ENCODE data around the gene PRDM15.

Gene PRDM15

DNA sequence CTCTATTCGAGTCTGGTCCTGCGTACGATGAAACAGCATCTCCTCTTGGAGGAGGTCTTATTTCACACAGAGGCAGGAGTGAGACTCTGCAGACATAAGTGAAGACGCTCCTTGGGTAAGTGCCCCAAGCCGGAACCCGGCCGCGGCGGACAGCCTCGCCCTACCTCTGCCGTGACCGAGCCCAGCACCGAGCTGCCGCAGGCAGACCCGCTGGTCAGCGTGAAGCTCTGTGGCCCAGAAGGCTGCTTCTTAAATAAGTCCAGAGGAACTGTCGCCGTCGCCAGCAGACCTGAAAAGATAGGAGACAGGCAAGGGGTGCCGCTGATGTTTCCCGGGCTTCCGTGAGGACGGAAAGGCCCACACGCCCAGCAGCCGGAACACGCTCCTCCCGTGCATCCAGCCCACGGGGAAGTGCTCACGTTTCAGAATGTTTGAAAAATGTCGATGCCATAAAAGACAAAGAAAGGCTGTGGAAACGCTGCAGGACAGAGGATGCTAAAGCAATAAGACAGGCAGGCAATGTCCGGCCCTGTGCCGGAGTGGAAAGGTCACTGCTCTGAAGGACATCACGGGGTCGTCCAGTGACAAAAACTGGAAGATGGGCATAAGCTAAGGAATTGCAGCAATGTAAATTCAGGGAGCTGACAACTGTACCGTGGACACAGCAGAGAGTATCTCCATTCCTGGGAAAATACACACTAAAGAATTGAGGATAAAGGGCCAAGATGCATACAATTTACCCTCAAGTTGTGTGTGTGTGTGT lies 28.5 kb upstream of the PRDM15 start:
- no peak for DNase-seq

DNA sequence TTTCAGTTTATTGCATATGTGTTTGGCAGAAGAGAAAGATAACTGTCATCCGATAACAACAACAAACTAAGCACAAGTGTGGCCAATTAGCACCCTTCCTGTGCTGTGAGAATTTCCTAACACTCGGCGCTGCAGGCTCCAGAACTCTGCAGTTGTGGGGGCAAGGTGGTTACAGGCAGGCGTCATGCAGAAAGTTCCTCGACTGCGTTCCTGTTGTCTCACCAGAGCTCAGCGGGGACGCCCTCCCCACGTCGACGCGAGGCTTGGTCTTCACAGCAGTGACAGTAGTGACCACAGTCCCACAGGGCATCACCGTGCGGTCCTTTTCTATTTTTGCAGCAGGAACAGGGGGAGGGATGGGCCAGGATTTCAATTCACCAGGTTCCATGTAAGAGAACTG lies 27.6 kb upstream of the PRDM15 start:
- DNase-seq: no peak

DNA sequence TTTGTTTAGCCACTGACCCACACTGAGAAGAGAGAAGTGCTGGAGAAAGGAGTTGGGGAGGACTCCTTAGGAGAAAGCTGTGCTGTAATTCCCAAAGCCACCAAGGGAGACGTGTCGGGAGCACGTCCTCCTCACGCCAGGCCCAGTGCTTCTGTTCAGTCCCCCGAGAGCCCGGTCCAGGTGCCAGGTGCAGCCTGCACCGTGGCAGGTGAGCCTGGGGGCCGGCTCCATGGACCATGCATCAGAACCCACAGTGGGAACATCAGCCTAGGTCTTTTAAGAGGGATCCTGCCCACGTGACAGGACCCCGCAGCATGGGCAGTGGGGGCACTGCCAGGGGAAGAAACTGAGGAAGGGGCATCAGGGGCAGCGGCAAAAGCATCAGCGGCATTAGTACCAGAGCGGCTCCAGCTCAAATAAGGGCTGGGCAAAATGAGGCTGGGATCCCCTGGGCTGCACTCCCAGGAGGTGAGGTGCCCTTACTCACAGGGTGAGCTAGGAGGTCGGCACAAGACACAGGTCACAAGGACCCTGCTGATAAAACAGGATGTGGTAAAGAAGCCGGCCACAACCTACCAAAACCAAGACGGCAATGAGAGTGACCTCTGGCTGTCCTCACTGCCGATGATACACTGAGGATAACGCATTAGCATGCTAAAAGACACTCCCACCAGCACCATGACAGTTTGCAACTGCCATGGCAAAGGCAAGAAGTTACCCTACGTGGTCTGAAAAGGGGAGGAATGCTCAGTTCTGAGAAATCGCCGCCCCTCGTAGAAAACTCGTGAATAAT lies 24.6 kb upstream of the PRDM15 start:
- DNase-seq: no peak

DNA sequence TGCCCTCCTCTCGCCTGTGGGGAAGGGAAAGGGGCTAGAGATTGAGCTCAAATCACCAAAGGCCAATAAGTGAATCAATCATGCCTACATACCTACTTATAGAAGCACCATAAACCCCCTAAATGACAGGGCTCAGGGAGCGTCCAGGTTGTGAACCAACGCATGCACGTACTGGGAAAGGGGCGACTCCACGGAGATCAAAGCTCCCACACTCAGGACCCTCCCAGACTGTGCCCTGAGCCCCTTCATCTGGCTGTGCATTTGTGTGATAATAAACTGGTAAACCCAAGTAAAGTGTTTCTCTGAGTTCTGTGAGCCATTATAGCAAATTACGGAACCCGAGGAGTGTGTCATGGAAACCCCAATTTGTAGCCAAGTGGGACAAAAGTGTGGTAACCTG lies 23.8 kb upstream of the PRDM15 start:
- DNase-seq: no peak

DNA sequence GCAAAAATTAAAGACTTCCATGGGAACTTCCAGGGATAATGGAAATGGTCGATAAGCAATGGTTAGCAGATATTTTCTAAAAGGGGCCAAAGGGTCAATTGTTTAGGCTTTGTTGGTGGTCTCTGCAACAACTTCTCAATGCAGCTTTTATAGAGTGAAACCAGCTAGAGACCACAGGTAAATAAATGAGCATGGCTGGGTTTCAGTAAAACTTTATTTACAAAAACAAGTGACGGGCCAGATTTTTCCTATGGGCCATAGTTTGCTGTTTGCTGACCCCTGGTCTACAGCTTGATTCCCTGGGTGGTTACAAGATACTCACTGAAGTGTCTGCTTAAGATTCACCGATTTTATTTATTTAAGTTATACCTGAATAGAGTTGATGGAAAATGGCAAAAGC lies 22.6 kb upstream of the PRDM15 start:
- DNase-seq: no peak

DNA sequence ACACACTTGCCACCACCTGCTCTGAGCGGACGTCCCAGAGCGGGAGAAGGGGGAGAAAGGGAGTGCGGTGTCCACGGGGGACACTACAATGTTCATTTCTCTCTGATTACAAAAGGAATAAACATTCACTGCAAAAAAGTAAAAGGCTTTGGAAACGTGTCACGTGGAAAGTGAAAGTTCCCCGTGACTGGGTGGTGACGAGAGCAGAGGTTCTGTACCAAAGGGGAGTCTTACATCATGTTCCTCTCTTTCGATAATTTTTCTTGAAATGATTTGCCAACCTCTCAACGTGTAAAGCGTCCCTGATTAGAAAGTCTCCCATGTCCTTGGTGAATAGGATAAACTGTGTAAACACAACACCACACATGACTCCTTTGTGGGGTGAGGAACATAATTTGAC lies 22.0 kb upstream of the PRDM15 start:
- no peak for DNase-seq

DNA sequence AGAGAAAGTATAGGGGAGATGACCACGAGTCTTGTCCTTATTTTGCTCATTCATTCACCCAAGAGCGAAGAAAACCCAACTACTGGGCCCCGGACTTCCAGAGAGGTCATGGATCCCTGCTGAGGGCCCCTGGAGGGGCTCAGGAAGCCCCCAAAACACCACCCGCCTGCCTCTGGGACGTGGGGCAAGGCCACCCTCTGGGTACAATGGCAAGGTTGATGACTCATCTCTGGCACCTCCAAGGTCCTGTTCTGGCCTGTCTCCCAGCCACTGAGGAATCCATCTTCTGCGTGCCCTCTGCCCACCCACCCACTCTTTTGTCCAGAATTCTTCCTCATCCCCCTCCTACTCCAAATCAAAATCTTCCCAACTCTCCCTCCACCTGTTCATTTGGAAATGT lies 21.3 kb upstream of the PRDM15 start:
- DNase-seq: no peak

DNA sequence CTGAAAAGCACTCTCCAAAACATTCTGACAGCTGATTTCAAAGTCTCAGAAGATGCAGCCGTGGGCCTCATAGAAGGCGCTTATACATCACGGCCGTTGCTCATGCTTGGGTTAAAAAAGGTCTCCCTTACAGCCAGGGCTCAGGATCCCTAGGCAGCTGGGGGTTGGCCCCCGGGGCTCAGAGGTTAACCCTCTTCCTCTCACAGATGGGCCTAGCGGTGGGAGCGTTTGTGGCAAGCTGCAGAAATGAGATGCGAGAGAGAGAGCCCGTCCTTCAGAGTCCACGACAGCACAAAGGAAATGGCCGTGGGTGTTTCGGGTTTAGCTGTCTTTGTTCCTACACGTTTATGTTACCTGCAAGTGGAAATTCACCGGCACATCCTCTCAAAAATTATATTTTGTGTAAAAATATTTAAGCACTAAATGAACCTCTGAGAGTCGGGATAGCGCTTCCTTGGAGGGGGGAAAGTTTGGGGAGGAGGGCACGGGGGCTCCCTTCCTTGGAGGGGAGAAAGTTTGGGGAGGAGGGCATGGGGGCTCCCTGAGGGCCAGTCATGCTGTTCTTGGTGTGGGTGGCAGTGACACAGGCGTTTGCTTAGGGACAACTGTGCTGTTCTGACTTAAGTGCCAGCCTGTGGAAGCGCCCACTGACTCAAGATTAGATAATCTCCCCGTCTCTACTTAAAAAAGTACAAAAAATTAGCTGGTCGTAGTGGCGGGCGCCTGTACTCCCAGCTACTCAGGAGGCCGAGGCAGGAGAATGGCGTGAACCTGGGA lies 20.5 kb upstream of the PRDM15 start:
- DNase-seq: no peak

DNA sequence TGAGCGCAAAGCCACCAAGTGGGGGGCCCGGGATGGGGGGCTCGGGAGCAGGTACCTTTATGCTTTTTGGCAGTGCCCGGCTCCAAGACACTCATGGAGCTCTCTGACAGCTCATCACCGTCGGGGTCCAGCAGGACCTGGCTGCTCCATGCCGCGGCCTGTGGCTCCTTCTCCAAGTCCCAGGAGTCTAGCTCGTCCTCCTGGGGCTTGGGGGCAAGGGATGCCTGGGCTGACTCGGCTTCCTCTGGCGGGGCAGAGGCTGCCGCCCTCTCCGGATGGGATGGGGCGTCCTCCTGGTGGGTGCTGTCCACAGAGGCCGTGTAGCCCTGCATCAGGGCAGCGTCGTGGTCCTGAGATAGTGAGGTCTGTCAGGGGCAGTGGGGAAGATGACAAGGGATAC lies 19.9 kb upstream of the PRDM15 start:
- no peak for DNase-seq

DNA sequence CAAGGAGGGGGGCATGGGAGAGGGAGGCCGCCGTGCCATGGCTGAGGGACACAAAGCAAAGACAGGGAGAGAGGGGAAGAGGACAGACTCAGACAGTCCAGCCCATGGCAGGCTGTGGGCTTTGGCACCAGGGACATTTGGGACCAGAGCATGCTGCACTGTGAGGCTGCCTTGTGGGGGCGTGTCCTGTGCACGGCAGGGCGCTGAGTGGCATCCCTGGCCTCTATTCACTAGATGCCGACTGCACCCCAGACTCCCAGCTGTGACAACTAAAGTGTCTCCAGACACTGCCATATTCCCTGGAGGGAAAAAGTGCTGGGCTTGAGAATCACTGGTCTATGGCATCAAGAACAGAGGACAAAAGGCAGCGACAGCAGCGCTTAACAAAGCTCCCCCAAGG lies 18.6 kb upstream of the PRDM15 start:
- DNase-seq: no peak

DNA sequence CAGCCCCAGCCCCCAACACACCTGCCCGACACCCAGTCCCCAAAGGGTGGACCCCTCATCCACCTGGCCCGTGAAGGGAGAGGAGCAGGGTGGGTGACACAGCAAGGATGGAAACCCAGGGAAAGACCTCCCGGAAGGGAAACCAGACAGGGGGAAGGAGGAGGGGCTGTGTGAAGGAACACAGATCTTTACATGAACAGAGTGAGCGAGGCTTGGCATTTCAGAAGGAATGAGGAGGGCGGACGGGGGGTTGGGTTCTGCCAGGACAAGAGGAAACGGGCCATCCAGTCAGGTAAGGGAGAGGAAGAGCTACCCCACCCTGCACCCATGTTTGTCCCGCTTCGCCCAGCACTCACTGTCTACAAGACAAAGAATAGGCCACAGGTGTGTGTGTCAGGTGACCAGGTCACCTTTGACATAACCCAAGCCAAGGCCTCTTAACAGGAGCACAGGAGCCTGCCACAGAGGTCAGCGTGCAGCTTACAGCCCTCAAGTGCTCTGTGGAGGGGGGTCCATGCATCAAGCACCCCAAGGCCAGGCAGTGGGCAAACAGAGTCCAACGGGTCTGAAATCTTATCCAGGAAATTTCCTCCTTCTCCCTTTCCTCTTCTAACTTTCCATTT lies 18.0 kb upstream of the PRDM15 start:
- DNase-seq: no peak

DNA sequence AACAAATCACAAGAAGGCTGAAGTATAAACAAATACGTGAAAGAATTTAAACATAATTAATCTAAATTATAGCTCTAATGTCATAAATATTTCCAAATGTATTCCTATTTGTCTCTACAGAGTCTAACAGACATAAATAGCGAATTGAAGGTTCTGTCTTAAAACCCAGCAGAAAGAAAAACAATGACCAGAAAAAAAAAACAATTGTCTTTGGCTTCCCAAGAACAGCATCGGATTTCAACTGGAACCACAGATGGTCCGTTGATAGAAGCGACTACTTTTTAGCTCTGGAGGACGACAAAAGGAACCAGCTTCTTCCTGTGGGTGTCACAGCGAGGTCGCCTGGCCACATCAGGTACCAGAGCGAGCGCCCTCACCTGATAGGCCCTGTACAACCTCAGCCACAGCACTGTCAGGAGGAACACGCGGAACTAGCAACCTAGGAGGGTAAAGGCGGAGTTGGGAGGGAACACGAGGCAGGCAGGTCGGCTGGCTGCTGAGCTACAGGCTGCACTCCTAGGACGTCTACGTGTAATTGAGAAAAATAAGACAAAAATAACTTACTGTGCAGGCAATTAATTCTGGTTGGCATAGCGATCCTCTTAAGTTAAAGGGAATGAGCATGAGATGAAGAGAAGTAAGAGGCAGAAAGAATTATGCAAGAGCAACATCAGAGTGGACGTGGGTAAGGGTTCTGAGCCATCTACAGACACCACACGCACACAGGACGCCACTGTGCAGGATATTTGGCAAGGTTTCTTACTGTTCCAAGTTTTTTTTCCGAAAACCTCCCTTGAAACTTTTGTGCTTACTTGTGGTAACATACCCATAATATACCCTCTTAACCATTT lies 16.7 kb upstream of the PRDM15 start:
- peak in 17 of 56 donors; percentile 6 to 57 (median 22) for DNase-seq

DNA sequence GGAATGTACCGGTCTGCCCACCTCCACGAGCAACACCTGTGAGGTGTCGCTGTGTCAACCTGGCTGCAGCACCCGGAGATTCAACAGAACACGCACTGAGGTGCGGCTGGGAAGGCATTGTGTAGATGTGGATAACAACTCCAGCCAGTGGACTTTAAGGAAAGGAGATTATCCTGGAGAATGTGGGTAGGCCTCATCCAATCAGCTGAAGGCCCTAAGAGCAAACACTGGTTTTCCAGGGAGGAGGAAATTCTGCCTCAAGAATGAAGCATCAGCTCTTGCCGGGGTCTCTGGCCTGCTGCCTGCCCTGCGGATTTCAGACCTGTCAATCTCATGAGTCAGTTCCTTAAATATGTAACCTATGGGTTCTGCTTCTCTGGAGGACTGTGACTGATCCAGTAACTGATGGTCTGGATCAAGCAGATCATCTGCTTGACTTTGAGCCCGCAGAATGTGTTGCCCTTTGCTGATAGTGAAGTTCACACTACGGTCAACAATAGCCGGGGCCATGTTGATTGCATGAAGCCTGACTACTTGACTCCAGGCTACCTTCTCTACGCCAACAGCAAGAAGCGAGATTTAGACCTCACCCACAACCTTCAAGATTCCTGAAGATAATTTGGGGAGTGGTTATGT lies 15.9 kb upstream of the PRDM15 start:
- DNase-seq: no peak

DNA sequence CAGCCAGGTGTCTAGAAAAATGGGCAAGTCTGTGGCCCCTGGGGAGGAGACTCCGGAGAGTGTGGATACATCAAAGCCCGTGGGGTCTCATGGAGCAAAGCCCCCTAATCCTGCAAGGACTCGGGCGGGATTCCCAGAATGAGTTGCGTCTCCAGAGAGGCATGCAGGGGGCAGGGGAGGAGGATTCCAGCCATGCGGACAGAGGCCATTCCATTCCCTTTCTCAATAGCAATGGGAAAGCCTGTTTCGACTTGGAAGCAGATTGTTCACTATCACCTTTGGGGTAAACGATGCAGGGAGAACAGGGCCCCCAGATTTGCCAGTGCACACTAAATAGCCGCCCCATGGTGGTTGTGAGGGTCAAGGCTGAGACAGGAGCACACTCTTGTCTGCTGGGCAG lies 15.4 kb upstream of the PRDM15 start:
- DNase-seq: no peak

DNA sequence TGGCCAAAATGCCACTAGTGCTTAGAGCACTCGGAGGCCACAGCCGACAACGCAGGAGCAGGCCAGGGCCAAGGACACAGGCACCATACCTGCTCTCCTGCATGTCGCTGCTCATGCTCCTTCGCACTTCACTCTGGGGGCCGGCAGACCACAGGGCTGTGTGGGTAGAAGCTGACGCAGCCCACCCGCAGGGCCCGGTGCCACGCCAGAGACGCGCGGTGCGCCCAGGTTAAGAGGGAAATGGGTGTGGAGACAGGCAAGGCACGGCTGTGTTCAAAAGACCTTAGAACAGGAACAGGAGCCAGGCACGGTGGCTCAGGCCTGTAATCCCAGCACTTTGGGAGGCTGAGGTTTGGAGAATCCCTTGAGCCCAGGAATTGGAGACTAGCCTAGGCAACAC lies 13.6 kb upstream of the PRDM15 start:
- no peak for DNase-seq

DNA sequence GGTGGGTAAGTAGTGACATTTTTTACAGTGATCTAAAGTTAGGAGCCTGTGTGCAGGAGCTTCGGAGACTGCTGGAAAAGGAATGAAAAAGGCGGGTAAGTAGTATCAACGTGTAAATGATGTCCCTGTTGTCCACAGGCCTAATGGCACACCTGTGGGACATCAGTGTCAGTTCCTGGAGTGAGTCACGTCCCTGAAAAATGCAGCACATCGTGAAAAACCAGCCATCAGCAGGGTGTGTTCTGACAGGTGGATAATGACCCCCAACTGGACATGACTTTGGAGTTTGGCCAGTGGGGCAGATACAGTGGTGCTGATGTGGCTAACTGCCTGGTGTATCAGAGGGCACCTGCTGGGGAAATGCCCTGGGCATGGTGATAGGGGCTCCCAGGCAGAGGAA lies 12.0 kb upstream of the PRDM15 start:
- DNase-seq: no peak

DNA sequence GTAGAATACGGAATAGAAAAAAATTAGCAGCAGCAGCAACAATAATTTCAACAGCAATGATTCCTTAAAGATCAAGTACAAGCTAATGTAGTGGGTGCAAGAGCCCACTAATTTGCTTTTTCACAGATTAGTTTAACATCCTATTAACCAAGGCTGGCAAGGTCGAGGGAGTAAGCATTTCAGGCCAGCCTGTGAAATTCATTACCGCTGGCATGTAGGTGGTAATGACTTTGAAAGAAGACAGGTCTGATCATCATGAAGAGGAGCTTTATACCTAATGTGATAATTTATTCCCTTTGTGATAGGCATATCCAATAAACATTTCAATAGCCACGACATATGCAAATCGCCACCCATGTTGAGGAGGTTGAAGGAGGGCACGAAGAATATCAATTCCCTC lies 11.2 kb upstream of the PRDM15 start:
- no peak for DNase-seq

DNA sequence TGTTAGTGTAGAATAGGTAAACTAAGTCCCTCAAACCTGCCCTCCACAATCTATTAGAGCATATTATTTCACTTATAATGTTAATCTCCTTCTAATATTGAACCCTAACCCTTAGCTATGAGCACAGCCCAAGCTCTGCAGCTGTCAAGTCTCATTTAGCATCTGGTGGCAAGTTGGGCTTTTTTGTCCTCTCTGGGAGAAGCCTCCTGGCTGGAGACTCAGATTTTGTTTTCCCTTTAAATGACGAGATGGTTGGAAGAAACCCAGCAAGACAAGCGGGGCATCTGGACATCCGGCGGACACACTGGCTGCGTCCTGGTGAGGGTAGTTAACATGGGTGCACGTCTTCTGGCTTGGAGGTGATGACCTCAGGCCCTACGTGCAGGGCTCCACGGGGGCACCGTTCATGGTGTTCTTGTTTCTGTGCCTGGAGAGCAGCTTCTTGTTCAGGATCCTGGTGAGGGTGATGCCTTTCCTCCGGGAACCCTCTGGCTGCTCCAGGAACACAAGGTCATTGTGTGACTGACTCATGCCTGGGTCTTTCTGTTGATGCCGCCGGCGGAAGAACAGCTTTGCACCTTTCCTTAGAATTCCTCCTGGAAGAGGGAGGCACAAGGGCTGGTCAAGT lies 9.7 kb upstream of the PRDM15 start:
- no peak for DNase-seq

DNA sequence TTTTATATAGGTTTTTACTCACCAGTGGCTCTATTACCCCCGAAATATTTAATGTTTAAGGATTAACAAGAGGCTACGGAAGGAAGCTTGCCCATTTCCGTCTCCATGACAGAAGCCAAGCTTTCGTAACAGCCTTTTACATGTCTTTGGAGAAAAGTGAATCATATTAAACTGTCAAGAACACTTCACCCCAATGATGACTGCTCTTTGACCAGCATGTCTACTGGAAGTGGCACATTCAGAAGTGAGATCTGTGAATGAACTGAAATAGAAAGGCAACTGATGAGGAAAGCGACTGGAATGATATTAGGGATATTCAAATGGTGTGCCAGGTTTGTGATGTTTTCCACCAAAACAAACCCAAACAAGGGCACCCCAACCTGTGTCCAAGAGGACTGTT lies 8.5 kb upstream of the PRDM15 start:
- no peak for DNase-seq

DNA sequence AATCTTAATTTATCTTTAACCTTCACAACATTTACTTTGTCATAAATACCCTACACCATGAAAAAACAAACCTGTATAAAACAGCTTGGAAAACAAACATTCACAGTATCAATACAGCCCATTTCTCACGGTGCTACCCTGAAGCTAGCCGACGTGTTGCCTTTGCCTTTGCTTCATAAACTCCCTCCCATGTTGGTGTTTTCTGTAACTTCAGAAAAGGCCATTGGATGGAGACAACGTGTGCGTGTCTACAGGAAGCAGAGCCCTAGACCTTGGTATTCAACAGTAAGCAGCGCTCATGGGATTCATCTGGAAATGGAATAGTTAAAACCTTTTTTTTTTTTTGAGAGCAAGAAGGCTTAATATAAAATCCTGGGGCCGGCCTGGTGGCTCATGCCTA lies 7.2 kb upstream of the PRDM15 start:
- DNase-seq: no peak
